ENCODE measurements around the gene AMIGO2.

AMIGO2 gene

GRCh38 chr12:47079468-47079980 lies at the start of gene AMIGO2, which contains the start of gene PCED1B:
Gene AMIGO2 (minus strand): TSS chr12:47079959. CDS start chr12:47079002, 957 bp downstream.
Gene PCED1B (plus strand): TSS chr12:47079621. CDS start chr12:47235064, 155,443 bp downstream.
- peak; percentile 63 for TF ChIP-seq CTCF (IDR thresholded peaks at IDR 0.05)

- TF ChIP-seq CTCF (IDR thresholded peaks at IDR 0.05), result no peak
These were observed 46.5 kb upstream of the AMIGO2 start for GRCh38 chr12:47126246-47126645.

GRCh38 chr12:47124451-47124850 lies 44.7 kb upstream of the AMIGO2 start:
- TF ChIP-seq CTCF (IDR thresholded peaks at IDR 0.05), result no peak

GRCh38 chr12:47123730-47124129 lies 44.0 kb upstream of the AMIGO2 start:
- TF ChIP-seq CTCF (IDR thresholded peaks at IDR 0.05), result no peak

GRCh38 chr12:47122602-47123001 lies 42.8 kb upstream of the AMIGO2 start:
- TF ChIP-seq CTCF (IDR thresholded peaks at IDR 0.05), result no peak

GRCh38 chr12:47121146-47121545 lies 41.4 kb upstream of the AMIGO2 start:
- TF ChIP-seq CTCF (IDR thresholded peaks at IDR 0.05), result no peak

GRCh38 chr12:47120736-47121135 lies 41.0 kb upstream of the AMIGO2 start:
- no peak for TF ChIP-seq CTCF (IDR thresholded peaks at IDR 0.05)

GRCh38 chr12:47114481-47114892 lies 34.7 kb upstream of the AMIGO2 start:
- no peak for TF ChIP-seq CTCF (IDR thresholded peaks at IDR 0.05)
